Gastrocnemius medialis (tissue), 4 donors: ENCODE results near the gene MEF2D. TPM values are rescaled to one million over a fixed set of nuclear protein-coding genes. Genes with fewer than 3 reads are reported as not detected.

Experiments used
- ATAC-seq, 2 donors: fragments of 150-250 bp; one replicate each; pipeline ENCODE4 v1.9.1; 2016
- DNase-seq, 2 donors: peaks; one replicate each; pipeline ENCODE4 v3.0.0-alpha.2; 2019
- H3K27ac ChIP-seq, 4 donors: fragments of 200-600 bp; sonication (generic); 1 replicate in 1 of 4; 2 replicates in 3 of 4; pipeline ENCODE4 v1.5.1; 2016 to 2018; ENCODE audit warnings: mild to moderate bottlenecking in 2 of 4, moderate library complexity in 1 of 4
- H3K27me3 ChIP-seq, 3 donors: fragments of 200-600 bp; sonication (generic) in 2 of 3; 1 replicate in 1 of 3; 2 replicates in 2 of 3; pipeline versions ENCODE4 v1.5.1 to v1.6.0; 2016 to 2019; ENCODE audit warnings: mild to moderate bottlenecking in 1 of 3, moderate library complexity in 1 of 3
- H3K36me3 ChIP-seq, 2 donors: fragments of 200-600 bp; sonication (generic) in 1 of 2; one replicate each; pipeline ENCODE4 v1.5.1; 2017 to 2018
- H3K4me1 ChIP-seq, 2 donors: fragments of 200-600 bp; sonication (generic) in 1 of 2; one replicate each; pipeline ENCODE4 v1.5.1; 2016 to 2017; ENCODE audit warnings: mild to moderate bottlenecking in 2 of 2
- H3K4me3 ChIP-seq, 4 donors: fragments of 200-600 bp; sonication (generic) in 3 of 4; 1 replicate in 1 of 4; 2 replicates in 3 of 4; pipeline ENCODE4 v1.5.1; 2016 to 2019; ENCODE audit warnings: mild to moderate bottlenecking in 2 of 4
- H3K9me3 ChIP-seq, 3 donors: fragments of 200-600 bp; sonication (generic) in 2 of 3; 1 replicate in 1 of 3; 2 replicates in 2 of 3; pipeline ENCODE4 v1.5.1; 2016 to 2019
- POLR2A ChIP-seq, 2 donors: fragments of 450-650 bp; IDR thresholded peaks; one replicate each; pipeline ENCODE4 v1.6.1; 2017; ENCODE audit warnings: antibody characterized with exemption in 2 of 2, mild to moderate bottlenecking in 2 of 2, moderate library complexity in 2 of 2
- in situ Hi-C, 4 donors: fragments of 200-750 bp; cut with MboI; loops; one replicate each; pipeline versions ENCODE4 v1.15.0 to v1.8.0; 2017; ENCODE audit warnings: low sequenced_read_pairs in 4 of 4
- intact Hi-C: fragments of 100-400 bp; cut with DNase I; formaldehyde crosslinking; loops from one replicate; pipeline ENCODE4 v1.15.1; 2023; ENCODE audit warnings: low total_unique reads
- total RNA-seq, 4 donors: library from RNA; depleted of rRNA; stranded (reverse); fragments of >200 nt; gene quantifications; one replicate each; pipeline versions ENCODE4 v1.1.0 to v1.2.3, GENCODE V29; 2016
- TF ChIP-seq, protein P1 (sequence below), 5 experiments: fragments of 450-650 bp in 3 of 5; fragments of 200-600 bp in 2 of 5; sonication (generic) in 2 of 5; IDR thresholded peaks in 4 of 5; conservative IDR thresholded peaks in 1 of 5; 1 replicate in 4 of 5; 2 replicates in 1 of 5; pipeline ENCODE4 v1.5.1; 2016 to 2019; ENCODE audit warnings: antibody characterized with exemption in 5 of 5, mild to moderate bottlenecking in 3 of 5, moderate library complexity in 3 of 5

The MEF2D gene
- total RNA-seq, 4 donors from 2014 or later, result 129 to 260 (median 168) TPM

DNA sequence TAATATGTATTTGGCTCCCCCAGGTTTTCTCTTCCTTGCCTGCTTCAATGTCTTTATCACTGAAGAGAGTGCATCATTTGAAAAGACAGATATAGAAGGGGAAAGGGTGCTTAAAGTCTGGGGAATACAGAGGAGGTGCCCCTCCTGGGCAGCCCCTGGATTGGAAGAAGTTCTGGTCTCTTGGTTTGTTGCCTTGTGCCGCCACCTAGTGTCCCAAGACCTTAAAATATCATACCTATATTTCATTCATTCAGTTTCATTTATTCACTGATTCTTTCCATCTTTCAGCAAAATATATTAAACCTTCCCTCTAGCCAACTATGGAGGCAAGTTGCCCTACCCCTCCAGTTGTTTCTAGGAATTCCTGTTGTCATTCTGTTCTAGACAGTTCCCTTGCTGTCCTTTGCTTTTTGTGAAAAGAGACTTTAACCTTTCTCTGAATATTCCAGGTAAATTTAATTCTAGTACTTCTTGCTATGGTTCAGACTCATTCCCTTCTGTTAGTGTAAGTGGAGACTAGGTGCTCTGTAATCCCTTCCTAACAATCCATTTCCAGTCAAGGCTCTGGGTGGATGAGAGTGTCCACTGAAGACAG lies 56.1 kb downstream of the MEF2D start:
- intact Hi-C loops (loop anchor here (1.0 kb wide), 1 partner anchor 59 kb away; no protein-coding TSS in a partner anchor), in situ Hi-C loops (loop anchor here in 3 of 4 donors (5.0 kb wide), 1 partner anchor 57 kb away; no protein-coding TSS in a partner anchor)
- Histone ChIP-seq H3K27me3 (peaks cover 41 to 54% (median 54%) of the 10 kb centered on the region in 3 donors), H3K4me1 (no peaks in the 10 kb centered on the region), H3K36me3 (no peaks in the 10 kb centered on the region), H3K4me3 (no peak overlapping the region), H3K27ac (no peak overlapping the region), H3K9me3 (no peaks in the 10 kb centered on the region)
- ATAC-seq, result no peak
- DNase-seq, result no peak
- no peak for TF ChIP-seq POLR2A (IDR thresholded peaks at IDR 0.05)
- TF ChIP-seq, protein P1, sequence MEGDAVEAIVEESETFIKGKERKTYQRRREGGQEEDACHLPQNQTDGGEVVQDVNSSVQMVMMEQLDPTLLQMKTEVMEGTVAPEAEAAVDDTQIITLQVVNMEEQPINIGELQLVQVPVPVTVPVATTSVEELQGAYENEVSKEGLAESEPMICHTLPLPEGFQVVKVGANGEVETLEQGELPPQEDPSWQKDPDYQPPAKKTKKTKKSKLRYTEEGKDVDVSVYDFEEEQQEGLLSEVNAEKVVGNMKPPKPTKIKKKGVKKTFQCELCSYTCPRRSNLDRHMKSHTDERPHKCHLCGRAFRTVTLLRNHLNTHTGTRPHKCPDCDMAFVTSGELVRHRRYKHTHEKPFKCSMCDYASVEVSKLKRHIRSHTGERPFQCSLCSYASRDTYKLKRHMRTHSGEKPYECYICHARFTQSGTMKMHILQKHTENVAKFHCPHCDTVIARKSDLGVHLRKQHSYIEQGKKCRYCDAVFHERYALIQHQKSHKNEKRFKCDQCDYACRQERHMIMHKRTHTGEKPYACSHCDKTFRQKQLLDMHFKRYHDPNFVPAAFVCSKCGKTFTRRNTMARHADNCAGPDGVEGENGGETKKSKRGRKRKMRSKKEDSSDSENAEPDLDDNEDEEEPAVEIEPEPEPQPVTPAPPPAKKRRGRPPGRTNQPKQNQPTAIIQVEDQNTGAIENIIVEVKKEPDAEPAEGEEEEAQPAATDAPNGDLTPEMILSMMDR (IDR thresholded peaks at IDR 0.05 in 4 of 5, conservative IDR thresholded peaks at IDR 0.05 in 1 of 5), result peak in 2 of 5 experiments; percentile 10 to 20

DNA sequence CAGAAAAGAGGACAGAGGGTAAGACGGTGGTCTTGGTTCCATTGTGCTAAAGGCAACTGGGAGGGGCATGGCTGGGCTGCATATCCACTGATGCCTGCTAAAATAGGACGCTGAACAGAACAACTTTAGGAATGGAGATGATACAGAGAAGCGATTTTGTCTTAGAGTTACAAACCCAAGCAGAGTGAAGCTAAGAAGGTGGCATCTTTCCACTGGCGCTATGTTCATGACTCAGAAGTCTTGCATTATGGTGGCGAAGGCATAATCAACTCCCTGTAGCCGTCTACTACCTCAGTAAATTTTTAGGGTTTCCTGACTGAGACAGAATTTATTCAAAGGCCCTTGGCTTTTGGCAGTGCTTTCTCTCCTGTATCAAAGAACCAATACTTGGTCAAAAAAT lies 57.3 kb downstream of the MEF2D start:
- Histone ChIP-seq H3K27me3 (peaks cover 53 to 66% (median 66%) of the 10 kb centered on the region in 3 donors), H3K27ac (no peak overlapping the region), H3K4me1 (no peaks in the 10 kb centered on the region), H3K9me3 (no peaks in the 10 kb centered on the region), H3K36me3 (no peaks in the 10 kb centered on the region), H3K4me3 (no peak overlapping the region)
- in situ Hi-C loops (loop anchor here in 3 of 4 donors (5.0 kb wide), 1 partner anchor 56 kb away; no protein-coding TSS in a partner anchor), intact Hi-C loops (no loop called here)
- no peak for DNase-seq
- no peak for ATAC-seq
- TF ChIP-seq POLR2A (IDR thresholded peaks at IDR 0.05), result no peak
- TF ChIP-seq, protein P1 (IDR thresholded peaks at IDR 0.05 in 4 of 5, conservative IDR thresholded peaks at IDR 0.05 in 1 of 5), result no peak

DNA sequence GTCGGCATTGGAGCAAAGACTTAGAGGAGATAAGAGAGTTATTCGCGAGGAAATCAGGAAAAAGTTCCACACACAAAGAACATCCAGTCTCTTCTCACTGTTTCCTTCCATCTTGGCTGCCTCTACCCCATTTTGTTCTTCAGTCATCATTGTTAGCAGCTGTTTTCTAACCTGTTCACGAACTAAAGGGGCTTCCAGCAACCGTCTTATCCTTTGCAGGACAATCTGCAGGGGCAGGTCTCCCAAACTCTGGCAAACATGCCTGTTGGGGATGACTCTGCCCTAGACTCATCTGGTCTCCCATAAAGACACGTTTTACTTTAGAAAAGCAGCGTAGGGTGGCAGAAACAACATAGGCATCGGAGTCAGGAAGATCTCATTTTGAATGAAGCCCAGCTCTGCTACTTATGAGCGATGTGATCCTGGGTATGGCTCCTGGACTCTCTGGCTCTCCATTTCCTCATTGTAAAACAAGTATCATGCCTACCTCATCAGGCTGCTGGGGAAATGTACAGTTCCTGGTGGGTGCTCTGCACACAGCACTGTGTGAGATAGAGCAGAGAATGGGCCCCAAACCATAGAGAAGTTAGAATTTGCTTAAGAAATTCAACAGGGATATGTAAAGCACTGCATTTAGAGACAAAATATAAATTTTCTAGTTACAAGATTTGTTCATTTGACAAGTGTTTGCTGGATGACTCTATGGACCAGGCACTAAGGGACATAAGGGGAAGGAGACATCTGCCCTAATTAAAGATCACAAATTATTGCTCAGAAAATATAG lies 59.7 kb downstream of the MEF2D start:
- peaks cover 73 to 91% (median 90%) of the 10 kb centered on the region in 3 donors for H3K27me3 ChIP-seq
- TF ChIP-seq, protein P1 (IDR thresholded peaks at IDR 0.05 in 4 of 5, conservative IDR thresholded peaks at IDR 0.05 in 1 of 5), result no peak
- no peak for TF ChIP-seq POLR2A (IDR thresholded peaks at IDR 0.05)
- ATAC-seq (no peak), DNase-seq (no peak)
- no peaks in the 10 kb centered on the region for H3K36me3 ChIP-seq
- in situ Hi-C loops, result loop anchor here in 3 of 4 donors (5.0 kb wide), 1 partner anchor 54 kb away; no protein-coding TSS in a partner anchor
- intact Hi-C loops, result no loop called here
- H3K27ac ChIP-seq, result no peak overlapping the region
- H3K9me3 ChIP-seq, result no peaks in the 10 kb centered on the region
- peaks cover 5 to 11% of the 10 kb centered on the region in 2 donors for H3K4me1 ChIP-seq
- H3K4me3 ChIP-seq, result no peak overlapping the region

DNA sequence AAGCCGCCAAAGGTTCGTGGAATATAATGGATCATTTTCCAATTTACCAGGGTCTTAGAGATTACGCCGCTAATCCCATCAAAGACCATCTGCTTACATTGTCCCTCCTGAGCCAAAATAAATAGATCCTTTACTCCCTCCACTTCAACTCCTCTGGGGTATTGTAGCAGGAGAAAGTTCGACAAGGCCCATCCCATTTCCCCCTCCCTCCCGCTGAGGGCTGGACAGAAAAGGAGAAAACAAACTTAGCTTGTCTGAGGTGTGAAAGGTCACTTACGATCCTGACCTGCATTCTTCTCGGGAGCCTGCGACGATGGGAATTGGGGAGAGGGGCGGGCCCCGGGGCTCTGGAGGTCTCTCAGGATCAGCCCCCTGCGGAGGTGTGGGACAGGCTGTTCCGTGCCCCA lies 60.8 kb downstream of the MEF2D start:
- DNase-seq, result no peak
- H3K27me3 ChIP-seq, result peaks cover 81 to 98% (median 94%) of the 10 kb centered on the region in 3 donors
- in situ Hi-C loops, result loop anchor here in 3 of 4 donors (5.0 kb wide), 1 partner anchor 52 kb away; no protein-coding TSS in a partner anchor

More for the DNA sequence above, 60.8 kb downstream of the MEF2D start:
- H3K9me3 ChIP-seq, result no peaks in the 10 kb centered on the region
- ATAC-seq, result no peak
- no peak overlapping the region for H3K27ac ChIP-seq
- H3K4me3 ChIP-seq, result no peak overlapping the region
- TF ChIP-seq POLR2A (IDR thresholded peaks at IDR 0.05), result no peak
- TF ChIP-seq, protein P1 (IDR thresholded peaks at IDR 0.05 in 4 of 5, conservative IDR thresholded peaks at IDR 0.05 in 1 of 5), result no peak
- intact Hi-C loops, result no loop called here
- peaks cover 10 to 16% of the 10 kb centered on the region in 2 donors for H3K4me1 ChIP-seq
- no peaks in the 10 kb centered on the region for H3K36me3 ChIP-seq
